A673 (cell line): ENCODE results near the gene SCGN.

Experiments used
- CTCF ChIP-seq: fragments of 300-800, 200-600 bp; sonication (generic); conservative IDR thresholded peaks from 2 replicates; pipeline ENCODE4 v1.5.1; 2017; ENCODE audit warnings: low read depth, mild to moderate bottlenecking, antibody characterized with exemption, low read length, moderate library complexity, mixed read lengths
- EZH2 ChIP-seq: fragments of 200-600 bp; sonication (generic); IDR thresholded peaks from 2 replicates; pipeline ENCODE4 v1.6.1; 2017; ENCODE audit warnings: borderline replicate concordance, low read depth, mild to moderate bottlenecking, mixed read lengths, antibody characterized with exemption, low read length; ENCODE audit not compliant: poor library complexity, severe bottlenecking

GRCh38 chr6:25623879-25624278 is 28.1 kb upstream of the SCGN start:
- no peak for TF ChIP-seq EZH2
- TF ChIP-seq CTCF = no peak
